Endothelial cell of umbilical vein (primary cell): ENCODE data around the gene ACAP1. TPM values are rescaled to one million over a fixed set of nuclear protein-coding genes. Genes with fewer than 3 reads are reported as not detected.

ENCODE experiments used
- BruUV-seq: library from RNA; stranded (reverse); fragments of 400-500 nt; replicated peaks from 2 replicates; lab custom pipeline; 2021; lab: Mats Ljungman, UMichigan
- CTCF ChIA-PET: fragments of 300-600, 350-600 bp; sonication (Branson Sonifier 250); formaldehyde crosslinking; loops from one replicate; lab custom pipeline; 2021; ENCODE audit warnings: antibody characterized with exemption, inconsistent platforms; lab: Charles Lee
- POLR2A ChIA-PET: fragments of 300-600, 350-600 bp; sonication (Branson Sonifier 250); formaldehyde crosslinking; loops from one replicate; lab custom pipeline; 2021; ENCODE audit warnings: antibody characterized with exemption, inconsistent platforms; lab: Charles Lee
- DNase-seq: peaks from one replicate; pipeline ENCODE4 v3.0.0-alpha.2; 2011; ENCODE audit warnings: low read depth, low spot score
- FAIRE-seq: peaks from 2 replicates; lab custom pipeline; 2011; peaks lifted over from hg19 to GRCh38; lab: Jason Lieb, UNC
- H2AFZ ChIP-seq: 2 replicates; pipeline ENCODE4 v1.6.0; 2012; ENCODE audit warnings: low read depth, low read length, control low read depth, inconsistent platforms
- H3K27ac ChIP-seq: 2 replicates; pipeline ENCODE4 v1.5.1; 2011; ENCODE audit warnings: low read depth, mild to moderate bottlenecking, control low read depth, low read length, moderate library complexity; ENCODE audit not compliant: insufficient read depth
- H3K27me3 ChIP-seq, 2 experiments: 2 replicates each; pipeline versions ENCODE4 v1.6.0 to v1.6.1; 2011; ENCODE audit warnings: low read length in 2 of 2, mixed read lengths in 1 of 2; ENCODE audit not compliant: control insufficient read depth in 2 of 2, insufficient read depth in 2 of 2
- H3K36me3 ChIP-seq, 2 experiments: 2 replicates in 1 of 2; 3 replicates in 1 of 2; pipeline ENCODE4 v1.5.1; 2011; ENCODE audit warnings: low read length in 2 of 2, mild to moderate bottlenecking in 1 of 2, moderate library complexity in 1 of 2; ENCODE audit not compliant: control insufficient read depth in 2 of 2, insufficient read depth in 2 of 2; ENCODE audit errors: extremely low read depth in 1 of 2
- H3K4me1 ChIP-seq: 3 replicates; pipeline ENCODE4 v1.5.1; 2011; ENCODE audit warnings: mild to moderate bottlenecking, low read length; ENCODE audit not compliant: control insufficient read depth, insufficient read depth; ENCODE audit errors: extremely low read depth
- H3K4me2 ChIP-seq: 2 replicates; pipeline ENCODE4 v1.6.1; 2011; ENCODE audit warnings: low read length, control low read depth, mixed read lengths; ENCODE audit not compliant: insufficient read depth
- H3K4me3 ChIP-seq, 3 experiments: fragments of 200-600 bp in 1 of 3; sonication (generic), shearing (Covaris generic) in 1 of 3; replicated peaks in 1 of 3; 2 replicates each; pipeline ENCODE4 v1.5.1; 2011 to 2016; ENCODE audit warnings: control low read depth in 3 of 3, low read length in 3 of 3, mild to moderate bottlenecking in 2 of 3, inconsistent platforms in 1 of 3, low read depth in 1 of 3, moderate library complexity in 1 of 3; ENCODE audit not compliant: insufficient read depth in 1 of 3
- H3K79me2 ChIP-seq: 2 replicates; pipeline ENCODE4 v1.6.0; 2012; ENCODE audit warnings: low read length, inconsistent platforms; ENCODE audit not compliant: control insufficient read depth, insufficient read depth
- H3K9ac ChIP-seq: replicated peaks from 2 replicates; pipeline ENCODE3; 2011; ENCODE audit warnings: low read length, control low read depth; ENCODE audit not compliant: insufficient read depth; ENCODE audit errors: extremely low read depth
- H3K9me1 ChIP-seq: replicated peaks from 3 replicates; pipeline ENCODE4 v1.6.0; 2011; ENCODE audit warnings: mild to moderate bottlenecking, low read length; ENCODE audit not compliant: control insufficient read depth, insufficient read depth; ENCODE audit errors: extremely low read depth
- H3K9me3 ChIP-seq: replicated peaks from 2 replicates; pipeline ENCODE4 v1.5.1; 2012; ENCODE audit warnings: low read length, inconsistent platforms; ENCODE audit not compliant: control insufficient read depth, insufficient read depth
- H4K20me1 ChIP-seq: replicated peaks from 2 replicates; pipeline ENCODE3; 2011; ENCODE audit warnings: mild to moderate bottlenecking, low read length; ENCODE audit not compliant: control insufficient read depth, insufficient read depth; ENCODE audit errors: extremely low read depth
- EZH2 ChIP-seq: IDR thresholded peaks from 2 replicates; pipeline ENCODE4 v1.6.1; 2012; ENCODE audit warnings: borderline replicate concordance, low read depth, mild to moderate bottlenecking, moderate library complexity, low read length, inconsistent platforms; ENCODE audit not compliant: severe bottlenecking
- FOS ChIP-seq: IDR thresholded peaks from 2 replicates; pipeline ENCODE4 v1.6.1; 2011; ENCODE audit warnings: mild to moderate bottlenecking, low read length, moderate library complexity, borderline replicate concordance; ENCODE audit not compliant: insufficient read depth
- GATA2 ChIP-seq: IDR thresholded peaks from 2 replicates; pipeline ENCODE4 v1.7.0; 2011; ENCODE audit warnings: low read depth, mild to moderate bottlenecking, moderate library complexity, mixed read lengths, low read length; ENCODE audit not compliant: insufficient read length, insufficient read depth
- JUN ChIP-seq: IDR thresholded peaks from 2 replicates; pipeline ENCODE4 v1.6.1; 2011; ENCODE audit warnings: borderline replicate concordance, low read depth; ENCODE audit not compliant: insufficient read length, insufficient read depth
- MYC ChIP-seq: IDR thresholded peaks from one replicate; pipeline ENCODE4 v1.6.1; 2011; ENCODE audit warnings: mild to moderate bottlenecking, low read depth, low read length
- POLR2A ChIP-seq: IDR thresholded peaks from 2 replicates; pipeline ENCODE4 v1.6.1; 2012; ENCODE audit warnings: low read depth, mild to moderate bottlenecking, control low read depth, low read length
- POLR2AphosphoS5 ChIP-seq: IDR thresholded peaks from 2 replicates; pipeline ENCODE4 v1.6.1; 2012; ENCODE audit warnings: low read depth, mild to moderate bottlenecking, control low read depth, low read length, moderate library complexity; ENCODE audit not compliant: insufficient read depth
- dilution Hi-C: fragments of 300-500 bp; cut with MboI; formaldehyde crosslinking; loops from one replicate; pipeline ENCODE4 v1.15.0; 2019; ENCODE audit warnings: low sequenced_read_pairs; ENCODE audit not compliant: extremely low pct_ligation_motif_present
- intact Hi-C: fragments of 100-400 bp; cut with micrococcal nuclease; formaldehyde crosslinking; loops from one replicate; pipeline ENCODE4 v1.10.0; 2022
- polyA plus RNA-seq, 4 experiments: library from polyadenylated mRNA; depleted of rRNA in 3 of 4; stranded (reverse) in 3 of 4; unstranded in 1 of 4; fragments of >200 nt; gene quantifications; 2 replicates each; pipeline versions ENCODE4 v1.2.1 to v1.2.3, GENCODE V29; 2011 to 2012; ENCODE audit warnings: missing spikeins in 1 of 4
- total RNA-seq: library from RNA; stranded (reverse); gene quantifications from 2 replicates; pipeline ENCODE4 v1.2.3, GENCODE V29; 2021
- TF ChIP-seq, protein P1 (sequence below): IDR thresholded peaks from 2 replicates; pipeline ENCODE4 v1.6.1; 2011; ENCODE audit not compliant: insufficient read depth, insufficient read length
- TF ChIP-seq, protein P2 (sequence below), 2 donors: IDR thresholded peaks; 1 replicate in 1 of 2; 2 replicates in 1 of 2; pipeline ENCODE4 v1.5.1; 2011; ENCODE audit warnings: low read length in 2 of 2, mild to moderate bottlenecking in 2 of 2, moderate library complexity in 2 of 2, control low read depth in 1 of 2, inconsistent platforms in 1 of 2, low read depth in 1 of 2; ENCODE audit not compliant: insufficient read depth in 1 of 2; ENCODE audit errors: extremely low read depth in 1 of 2

Gene ACAP1
- total and polyA plus RNA-seq, 2 donors (not counting 3 experiments of a cell fraction or from before 2014, with no cell fraction given): 0.46 TPM; not detected in 1

DNA sequence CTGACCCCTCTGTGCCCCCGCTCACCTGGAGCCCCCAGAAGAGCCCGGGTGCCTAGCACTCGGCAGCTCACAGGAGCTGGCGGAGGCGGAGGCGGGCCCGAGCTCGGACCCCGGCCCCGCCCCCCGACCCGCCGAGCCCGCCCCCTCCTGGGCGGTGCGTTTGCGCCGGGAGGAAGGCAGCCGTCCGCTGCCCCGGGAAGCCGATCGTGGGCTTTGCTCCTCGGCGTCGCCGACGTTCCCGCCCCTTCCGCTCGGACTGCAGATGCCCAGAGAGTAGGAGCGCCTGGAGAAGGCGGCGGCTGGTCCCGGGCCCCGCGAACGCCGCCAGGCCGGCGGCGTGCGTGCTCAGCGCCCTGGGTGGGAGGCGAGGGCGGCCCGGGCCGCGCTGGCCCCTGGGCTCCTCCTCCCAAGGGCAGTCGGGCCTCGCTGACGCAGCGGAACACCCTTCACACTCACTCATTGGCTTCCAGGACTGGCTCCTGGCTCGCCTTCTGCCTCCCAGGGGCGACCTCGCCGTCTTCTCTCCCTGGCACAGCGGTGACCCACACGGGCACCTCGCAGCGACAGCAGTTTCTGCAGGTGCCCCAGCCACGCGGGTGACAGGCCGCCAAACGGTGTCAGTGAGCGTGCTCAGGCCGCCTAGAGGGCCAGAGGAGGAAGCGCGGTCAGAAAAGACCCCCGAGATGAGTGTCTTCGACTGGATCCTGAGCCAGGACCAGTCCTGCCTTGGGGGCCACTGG is 58.3 kb downstream of the ACAP1 start, which contains the start of gene PLSCR3:
PLSCR3 (minus strand) TSS at position 74 of the 740 bp plus-strand sequence. CDS start 415 bp downstream, outside the sequence.
- Histone ChIP-seq H3K9ac (peak within 1 kb of the TSS; percentile 81), H3K27me3 (no peaks in the 10 kb centered on the region), H3K79me2 (no peaks in the 10 kb centered on the region), H3K9me1 (no peaks in the 10 kb centered on the region), H3K27ac (peak within 1 kb of the TSS; percentile 45), H3K4me1 (peaks cover 16% of the 10 kb centered on the region), H4K20me1 (no peaks in the 10 kb centered on the region), H3K4me2 (peak within 1 kb of the TSS; percentile 45), H3K36me3 (peaks cover 0 to 12% of the 10 kb centered on the region in 2 experiments), H3K4me3 (peak within 1 kb of the TSS; percentile 58 to 93 (median 92)), H2AFZ (peak within 1 kb of the TSS; percentile 51), H3K9me3 (no peaks in the 10 kb centered on the region)
- ChIA-PET CTCF (interaction anchor here (0.6 to 2.3 kb wide), 8 partner anchors 9 to 166 kb away, joined by 3 to 11 read pairs (median 5); partner anchors contain the start of gene TMEM256), POLR2A (interaction anchor here (1.0 kb wide), 1 partner anchor 9 kb away, joined by 11 read pairs; the partner anchor contains the start of gene TMEM256)
- dilution Hi-C loops: no loop called here
- TF ChIP-seq MYC (no peak), JUN (no peak), GATA2 (no peak), FOS (no peak), POLR2AphosphoS5 (peak; percentile 98), EZH2 (no peak), POLR2A (peak; percentile 90)
- TF ChIP-seq, protein P1, sequence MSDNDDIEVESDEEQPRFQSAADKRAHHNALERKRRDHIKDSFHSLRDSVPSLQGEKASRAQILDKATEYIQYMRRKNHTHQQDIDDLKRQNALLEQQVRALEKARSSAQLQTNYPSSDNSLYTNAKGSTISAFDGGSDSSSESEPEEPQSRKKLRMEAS: no peak
- TF ChIP-seq, protein P2, sequence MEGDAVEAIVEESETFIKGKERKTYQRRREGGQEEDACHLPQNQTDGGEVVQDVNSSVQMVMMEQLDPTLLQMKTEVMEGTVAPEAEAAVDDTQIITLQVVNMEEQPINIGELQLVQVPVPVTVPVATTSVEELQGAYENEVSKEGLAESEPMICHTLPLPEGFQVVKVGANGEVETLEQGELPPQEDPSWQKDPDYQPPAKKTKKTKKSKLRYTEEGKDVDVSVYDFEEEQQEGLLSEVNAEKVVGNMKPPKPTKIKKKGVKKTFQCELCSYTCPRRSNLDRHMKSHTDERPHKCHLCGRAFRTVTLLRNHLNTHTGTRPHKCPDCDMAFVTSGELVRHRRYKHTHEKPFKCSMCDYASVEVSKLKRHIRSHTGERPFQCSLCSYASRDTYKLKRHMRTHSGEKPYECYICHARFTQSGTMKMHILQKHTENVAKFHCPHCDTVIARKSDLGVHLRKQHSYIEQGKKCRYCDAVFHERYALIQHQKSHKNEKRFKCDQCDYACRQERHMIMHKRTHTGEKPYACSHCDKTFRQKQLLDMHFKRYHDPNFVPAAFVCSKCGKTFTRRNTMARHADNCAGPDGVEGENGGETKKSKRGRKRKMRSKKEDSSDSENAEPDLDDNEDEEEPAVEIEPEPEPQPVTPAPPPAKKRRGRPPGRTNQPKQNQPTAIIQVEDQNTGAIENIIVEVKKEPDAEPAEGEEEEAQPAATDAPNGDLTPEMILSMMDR (IDR thresholded peaks at IDR 0.05; ENCODE audit: extremely low read depth in 1 of 2, insufficient read depth in 1 of 2, low read depth in 1 of 2, low read length in 2 of 2): peak in 1 of 2 donors; percentile 55
- intact Hi-C loops: loop anchor here (1.0 to 5.0 kb wide), 5 partner anchors 10 to 166 kb away; partner anchors contain the start of genes POLR2A, SENP3, TMEM102 and TMEM256
- DNase-seq (peak; percentile 92), FAIRE-seq (peak; percentile 84)
- TSS peak; percentile 62 for BruUV-seq
